ENCODE data around the gene NTM. TPM values are rescaled to one million over a fixed set of nuclear protein-coding genes. Genes with fewer than 3 reads are reported as not detected.

NTM gene
- total RNA-seq, 2 donors from 2014 or later = 0.26 to 3.6 TPM

DNA sequence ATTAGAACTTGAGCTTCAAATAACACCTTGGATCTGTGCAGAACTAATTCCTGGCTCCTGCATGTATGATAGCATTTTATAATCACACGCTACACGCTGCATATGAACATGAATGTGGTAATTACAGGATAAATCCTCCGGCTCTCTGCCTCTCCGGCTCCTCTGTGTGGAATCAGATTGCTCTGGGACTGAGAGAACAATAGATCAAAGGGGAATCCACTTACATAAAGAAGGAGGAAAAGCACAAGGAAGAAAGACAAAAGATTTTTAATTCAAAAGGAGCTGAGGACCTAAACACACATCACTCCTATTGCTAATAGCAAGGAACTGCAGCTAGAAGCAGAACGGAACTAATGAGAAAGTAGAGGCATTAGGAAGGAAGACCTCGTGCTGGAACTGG, 240.9 kb downstream of the NTM start:
- Histone ChIP-seq H3K36me3 (replicated peaks in 1 of 2; ENCODE audit: insufficient read depth in 1 of 2, low read depth in 2 of 2) (no peaks in the 10 kb centered on the region), H3K27ac (no peak overlapping the region), H3K4me3 (no peak overlapping the region), H3K9me3 (no peaks in the 10 kb centered on the region), H3K27me3 (no peaks in the 10 kb centered on the region), H3K4me1 (no peaks in the 10 kb centered on the region)
- intact Hi-C loops (cut with DNase I) = no loop called here
- no peak for ATAC-seq
- WGBS, 2 donors = 47 to 49% methylated on average over 6 of the region's 6 CpGs
- no peak for DNase-seq
- TF ChIP-seq, protein P1, sequence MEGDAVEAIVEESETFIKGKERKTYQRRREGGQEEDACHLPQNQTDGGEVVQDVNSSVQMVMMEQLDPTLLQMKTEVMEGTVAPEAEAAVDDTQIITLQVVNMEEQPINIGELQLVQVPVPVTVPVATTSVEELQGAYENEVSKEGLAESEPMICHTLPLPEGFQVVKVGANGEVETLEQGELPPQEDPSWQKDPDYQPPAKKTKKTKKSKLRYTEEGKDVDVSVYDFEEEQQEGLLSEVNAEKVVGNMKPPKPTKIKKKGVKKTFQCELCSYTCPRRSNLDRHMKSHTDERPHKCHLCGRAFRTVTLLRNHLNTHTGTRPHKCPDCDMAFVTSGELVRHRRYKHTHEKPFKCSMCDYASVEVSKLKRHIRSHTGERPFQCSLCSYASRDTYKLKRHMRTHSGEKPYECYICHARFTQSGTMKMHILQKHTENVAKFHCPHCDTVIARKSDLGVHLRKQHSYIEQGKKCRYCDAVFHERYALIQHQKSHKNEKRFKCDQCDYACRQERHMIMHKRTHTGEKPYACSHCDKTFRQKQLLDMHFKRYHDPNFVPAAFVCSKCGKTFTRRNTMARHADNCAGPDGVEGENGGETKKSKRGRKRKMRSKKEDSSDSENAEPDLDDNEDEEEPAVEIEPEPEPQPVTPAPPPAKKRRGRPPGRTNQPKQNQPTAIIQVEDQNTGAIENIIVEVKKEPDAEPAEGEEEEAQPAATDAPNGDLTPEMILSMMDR (IDR thresholded peaks at IDR 0.05) = no peak
- no peak for TF ChIP-seq POLR2A (IDR thresholded peaks at IDR 0.05)

DNA sequence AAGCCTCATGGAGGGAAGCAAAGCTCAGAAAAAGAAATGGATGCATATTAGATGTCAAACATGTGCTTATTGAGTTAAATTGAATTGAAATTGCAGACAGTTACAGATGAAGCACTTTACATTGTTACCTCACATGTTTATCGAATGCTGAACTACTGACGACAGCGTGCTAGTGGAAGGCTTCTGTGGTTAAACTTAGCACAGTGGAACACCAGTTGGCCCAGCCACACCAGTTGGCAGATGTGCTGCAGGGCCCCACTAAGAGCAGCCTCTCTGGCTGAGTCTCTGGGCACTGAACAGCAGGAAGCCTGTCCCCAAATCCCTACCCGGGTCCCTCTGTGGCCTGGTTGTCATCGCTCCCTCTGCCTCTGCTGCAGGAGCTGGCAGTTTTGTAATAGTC, 242.1 kb downstream of the NTM start:
- DNase-seq = no peak
- Histone ChIP-seq H3K27ac (no peak overlapping the region), H3K4me3 (no peak overlapping the region), H3K9me3 (no peaks in the 10 kb centered on the region), H3K27me3 (no peaks in the 10 kb centered on the region), H3K36me3 (replicated peaks in 1 of 2; ENCODE audit: insufficient read depth in 1 of 2, low read depth in 2 of 2) (no peaks in the 10 kb centered on the region), H3K4me1 (no peaks in the 10 kb centered on the region)
- no peak for ATAC-seq
- intact Hi-C loops (cut with DNase I) = no loop called here
- TF ChIP-seq, protein P1 (IDR thresholded peaks at IDR 0.05) = no peak
- TF ChIP-seq POLR2A (IDR thresholded peaks at IDR 0.05) = no peak
- 72 to 87% methylated on average over 3 to 5 of the region's 5 CpGs for WGBS, 2 donors

DNA sequence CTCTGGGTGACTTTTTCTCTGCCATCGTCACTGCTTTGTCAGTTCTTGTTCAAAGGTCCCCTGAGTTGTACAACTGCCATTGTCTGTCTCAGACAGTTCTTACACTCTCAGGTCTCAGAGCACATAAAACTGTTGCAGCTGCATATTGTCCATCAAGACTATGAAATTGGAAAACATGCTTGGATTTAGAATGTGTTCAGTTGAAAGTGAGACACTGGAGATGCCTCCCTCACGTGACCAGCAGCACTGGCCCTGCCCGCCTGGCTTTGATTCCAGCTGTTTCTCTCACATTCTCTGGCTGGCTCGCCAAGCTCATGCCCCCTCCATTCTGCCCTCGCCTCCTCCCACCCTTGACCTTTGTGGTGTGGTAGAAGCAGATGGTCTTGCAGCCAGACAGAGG, 244.2 kb downstream of the NTM start:
- no peak for ATAC-seq
- H3K4me3 ChIP-seq = no peak overlapping the region
- no peak overlapping the region for H3K27ac ChIP-seq
- no peaks in the 10 kb centered on the region for H3K27me3 ChIP-seq
- H3K4me1 ChIP-seq = no peaks in the 10 kb centered on the region
- no peaks in the 10 kb centered on the region for H3K9me3 ChIP-seq
- no peaks in the 10 kb centered on the region for H3K36me3 ChIP-seq (replicated peaks in 1 of 2; ENCODE audit: insufficient read depth in 1 of 2, low read depth in 2 of 2)
- intact Hi-C loops (cut with DNase I) = no loop called here
- DNase-seq = no peak
- WGBS, 2 donors = 55 to 60% methylated on average over 5 of the region's 5 CpGs
- TF ChIP-seq POLR2A (IDR thresholded peaks at IDR 0.05) = no peak
- TF ChIP-seq, protein P1 (IDR thresholded peaks at IDR 0.05) = no peak

DNA sequence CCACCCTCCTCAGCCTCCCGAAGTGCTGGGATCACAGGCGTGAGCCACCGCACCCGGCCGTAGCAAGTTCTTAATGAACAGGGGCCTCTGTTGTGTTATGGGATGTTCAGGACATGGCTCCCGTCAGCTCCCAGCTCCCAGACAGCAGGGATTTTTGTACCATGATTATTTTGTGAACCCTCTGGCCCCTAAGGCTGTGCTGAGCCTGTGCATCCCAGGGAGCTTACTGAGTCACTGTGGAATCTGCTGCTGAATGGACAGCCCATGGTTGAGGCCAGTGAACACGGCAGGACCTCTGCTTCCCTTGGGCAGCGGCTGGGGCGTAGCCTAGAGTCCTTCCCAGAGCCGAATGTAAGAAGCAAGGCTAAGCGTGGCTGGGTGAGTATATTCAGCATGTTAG, 245.2 kb downstream of the NTM start:
- DNase-seq = no peak
- WGBS, 2 donors = 71 to 77% methylated on average over 6 to 11 of the region's 11 CpGs

More for the DNA sequence above, 245.2 kb downstream of the NTM start:
- no peaks in the 10 kb centered on the region for H3K36me3 ChIP-seq (replicated peaks in 1 of 2; ENCODE audit: insufficient read depth in 1 of 2, low read depth in 2 of 2)
- no peaks in the 10 kb centered on the region for H3K27me3 ChIP-seq
- H3K27ac ChIP-seq = no peak overlapping the region
- H3K4me3 ChIP-seq = no peak overlapping the region
- no peaks in the 10 kb centered on the region for H3K9me3 ChIP-seq
- TF ChIP-seq, protein P1 (IDR thresholded peaks at IDR 0.05) = no peak
- TF ChIP-seq POLR2A (IDR thresholded peaks at IDR 0.05) = no peak
- no peak for ATAC-seq
- intact Hi-C loops (cut with DNase I) = no loop called here
- H3K4me1 ChIP-seq = no peaks in the 10 kb centered on the region
